ENCODE data around the gene HAL. TPM values are rescaled to one million over a fixed set of nuclear protein-coding genes. Genes with fewer than 3 reads are reported as not detected.

The HAL gene
- total and polyA plus RNA-seq, 4 donors = 62.4 to 174 (median 119) TPM

GRCh38 chr12:95967301-95967700, 28.8 kb downstream of the HAL start:
- no peaks in the 10 kb centered on the region for H3K27me3 ChIP-seq (ENCODE audit: control insufficient read depth in 4 of 4, insufficient read depth in 4 of 4, low read length in 3 of 4)
- 97% methylated on average over 2 of the region's 2 CpGs for WGBS
- no peak for TF ChIP-seq GABPA (IDR thresholded peaks at IDR 0.05 in 1 of 2, conservative IDR thresholded peaks at IDR 0.05 in 1 of 2)
- TF ChIP-seq MAX (IDR thresholded peaks at IDR 0.05) = no peak
- TF ChIP-seq RAD21 (IDR thresholded peaks at IDR 0.05) = no peak
- TF ChIP-seq TAF1 (conservative IDR thresholded peaks at IDR 0.05) = no peak
- TF ChIP-seq NR2F2 (IDR thresholded peaks at IDR 0.05) = no peak
- no peak for TF ChIP-seq HNF4G (IDR thresholded peaks at IDR 0.05)
- no peak for TF ChIP-seq EGR1 (IDR thresholded peaks at IDR 0.05; ENCODE audit: low read depth in 2 of 2)
- TF ChIP-seq FOXA1 (IDR thresholded peaks at IDR 0.05) = no peak
- no peak for TF ChIP-seq HNF4A (conservative IDR thresholded peaks at IDR 0.05)
- TF ChIP-seq, protein P1, sequence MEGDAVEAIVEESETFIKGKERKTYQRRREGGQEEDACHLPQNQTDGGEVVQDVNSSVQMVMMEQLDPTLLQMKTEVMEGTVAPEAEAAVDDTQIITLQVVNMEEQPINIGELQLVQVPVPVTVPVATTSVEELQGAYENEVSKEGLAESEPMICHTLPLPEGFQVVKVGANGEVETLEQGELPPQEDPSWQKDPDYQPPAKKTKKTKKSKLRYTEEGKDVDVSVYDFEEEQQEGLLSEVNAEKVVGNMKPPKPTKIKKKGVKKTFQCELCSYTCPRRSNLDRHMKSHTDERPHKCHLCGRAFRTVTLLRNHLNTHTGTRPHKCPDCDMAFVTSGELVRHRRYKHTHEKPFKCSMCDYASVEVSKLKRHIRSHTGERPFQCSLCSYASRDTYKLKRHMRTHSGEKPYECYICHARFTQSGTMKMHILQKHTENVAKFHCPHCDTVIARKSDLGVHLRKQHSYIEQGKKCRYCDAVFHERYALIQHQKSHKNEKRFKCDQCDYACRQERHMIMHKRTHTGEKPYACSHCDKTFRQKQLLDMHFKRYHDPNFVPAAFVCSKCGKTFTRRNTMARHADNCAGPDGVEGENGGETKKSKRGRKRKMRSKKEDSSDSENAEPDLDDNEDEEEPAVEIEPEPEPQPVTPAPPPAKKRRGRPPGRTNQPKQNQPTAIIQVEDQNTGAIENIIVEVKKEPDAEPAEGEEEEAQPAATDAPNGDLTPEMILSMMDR (IDR thresholded peaks at IDR 0.05; ENCODE audit: low read depth, low read length, missing input control) = no peak
- no peak for TF ChIP-seq SP1 (IDR thresholded peaks at IDR 0.05)
- TF ChIP-seq, protein P2, sequence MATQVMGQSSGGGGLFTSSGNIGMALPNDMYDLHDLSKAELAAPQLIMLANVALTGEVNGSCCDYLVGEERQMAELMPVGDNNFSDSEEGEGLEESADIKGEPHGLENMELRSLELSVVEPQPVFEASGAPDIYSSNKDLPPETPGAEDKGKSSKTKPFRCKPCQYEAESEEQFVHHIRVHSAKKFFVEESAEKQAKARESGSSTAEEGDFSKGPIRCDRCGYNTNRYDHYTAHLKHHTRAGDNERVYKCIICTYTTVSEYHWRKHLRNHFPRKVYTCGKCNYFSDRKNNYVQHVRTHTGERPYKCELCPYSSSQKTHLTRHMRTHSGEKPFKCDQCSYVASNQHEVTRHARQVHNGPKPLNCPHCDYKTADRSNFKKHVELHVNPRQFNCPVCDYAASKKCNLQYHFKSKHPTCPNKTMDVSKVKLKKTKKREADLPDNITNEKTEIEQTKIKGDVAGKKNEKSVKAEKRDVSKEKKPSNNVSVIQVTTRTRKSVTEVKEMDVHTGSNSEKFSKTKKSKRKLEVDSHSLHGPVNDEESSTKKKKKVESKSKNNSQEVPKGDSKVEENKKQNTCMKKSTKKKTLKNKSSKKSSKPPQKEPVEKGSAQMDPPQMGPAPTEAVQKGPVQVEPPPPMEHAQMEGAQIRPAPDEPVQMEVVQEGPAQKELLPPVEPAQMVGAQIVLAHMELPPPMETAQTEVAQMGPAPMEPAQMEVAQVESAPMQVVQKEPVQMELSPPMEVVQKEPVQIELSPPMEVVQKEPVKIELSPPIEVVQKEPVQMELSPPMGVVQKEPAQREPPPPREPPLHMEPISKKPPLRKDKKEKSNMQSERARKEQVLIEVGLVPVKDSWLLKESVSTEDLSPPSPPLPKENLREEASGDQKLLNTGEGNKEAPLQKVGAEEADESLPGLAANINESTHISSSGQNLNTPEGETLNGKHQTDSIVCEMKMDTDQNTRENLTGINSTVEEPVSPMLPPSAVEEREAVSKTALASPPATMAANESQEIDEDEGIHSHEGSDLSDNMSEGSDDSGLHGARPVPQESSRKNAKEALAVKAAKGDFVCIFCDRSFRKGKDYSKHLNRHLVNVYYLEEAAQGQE (IDR thresholded peaks at IDR 0.05) = no peak
- TF ChIP-seq FOXA2 (IDR thresholded peaks at IDR 0.05) = no peak
- no peak for TF ChIP-seq YY1 (IDR thresholded peaks at IDR 0.05)
- TF ChIP-seq RXRA (IDR thresholded peaks at IDR 0.05) = no peak
- TF ChIP-seq ZBTB33 (IDR thresholded peaks at IDR 0.05) = no peak
- H3K9me3 ChIP-seq (ENCODE audit: control insufficient read depth in 4 of 4, low read length in 3 of 4) = no peaks in the 10 kb centered on the region
- peaks cover 8 to 29% (median 18%) of the 10 kb centered on the region in 4 donors for H3K4me1 ChIP-seq (ENCODE audit: control insufficient read depth in 4 of 4, insufficient read depth in 4 of 4, low read length in 3 of 4)
- no peak overlapping the region for H3K4me3 ChIP-seq (ENCODE audit: low read depth in 1 of 3, low read length in 3 of 3)
- H3K36me3 ChIP-seq (ENCODE audit: control insufficient read depth in 4 of 4, insufficient read depth in 3 of 4, low read depth in 1 of 4, low read length in 3 of 4) = peaks cover 1 to 9% (median 8%) of the 10 kb centered on the region in 4 donors
- H3K9ac ChIP-seq (ENCODE audit: low read depth in 1 of 2, low read length in 2 of 2) = no peak overlapping the region
- no peak for DNase-seq (ENCODE audit: low spot score)
- H3K27ac ChIP-seq (ENCODE audit: low read depth in 1 of 2, low read length in 2 of 2) = peak overlapping the region; percentile 36 to 65

GRCh38 chr12:95966287-95966870, 29.8 kb downstream of the HAL start:
- no peaks in the 10 kb centered on the region for H3K27me3 ChIP-seq (ENCODE audit: control insufficient read depth in 4 of 4, insufficient read depth in 4 of 4, low read length in 3 of 4)
- no peak for DNase-seq (ENCODE audit: low spot score)
- TF ChIP-seq FOXA1 (IDR thresholded peaks at IDR 0.05) = peak; percentile 81
- TF ChIP-seq YY1 (IDR thresholded peaks at IDR 0.05) = peak; percentile 76
- no peak for TF ChIP-seq GABPA (IDR thresholded peaks at IDR 0.05 in 1 of 2, conservative IDR thresholded peaks at IDR 0.05 in 1 of 2)
- peak; percentile 96 for TF ChIP-seq FOXA2 (IDR thresholded peaks at IDR 0.05)
- peak; percentile 90 for TF ChIP-seq NR2F2 (IDR thresholded peaks at IDR 0.05)
- TF ChIP-seq, protein P2 (IDR thresholded peaks at IDR 0.05) = peak; percentile 61
- peak; percentile 92 to 96 for TF ChIP-seq HNF4A (conservative IDR thresholded peaks at IDR 0.05)
- peak in 1 of 2 donors; percentile 14 for TF ChIP-seq JUND (IDR thresholded peaks at IDR 0.05)
- TF ChIP-seq EGR1 (IDR thresholded peaks at IDR 0.05; ENCODE audit: low read depth in 2 of 2) = no peak
- TF ChIP-seq HNF4G (IDR thresholded peaks at IDR 0.05) = peak; percentile 86
- peak; percentile 78 to 81 for TF ChIP-seq RXRA (IDR thresholded peaks at IDR 0.05)
- peak; percentile 94 for TF ChIP-seq SP1 (IDR thresholded peaks at IDR 0.05)
- peak; percentile 30 for TF ChIP-seq MAX (IDR thresholded peaks at IDR 0.05)
- TF ChIP-seq RAD21 (IDR thresholded peaks at IDR 0.05) = peak in 1 of 2 donors; percentile 38
- TF ChIP-seq TAF1 (conservative IDR thresholded peaks at IDR 0.05) = no peak

More at GRCh38 chr12:95966287-95966870, 29.8 kb downstream of the HAL start:
- 32% methylated on average over 7 of the region's 7 CpGs for WGBS
- Histone ChIP-seq H3K9me3 (ENCODE audit: control insufficient read depth in 4 of 4, low read length in 3 of 4) (no peaks in the 10 kb centered on the region), H3K9ac (ENCODE audit: low read depth in 1 of 2, low read length in 2 of 2) (no peak overlapping the region), H3K4me3 (ENCODE audit: low read depth in 1 of 3, low read length in 3 of 3) (no peak overlapping the region), H3K36me3 (ENCODE audit: control insufficient read depth in 4 of 4, insufficient read depth in 3 of 4, low read depth in 1 of 4, low read length in 3 of 4) (peaks cover 1 to 14% (median 12%) of the 10 kb centered on the region in 4 donors), H3K4me1 (ENCODE audit: control insufficient read depth in 4 of 4, insufficient read depth in 4 of 4, low read length in 3 of 4) (peaks cover 8 to 26% (median 16%) of the 10 kb centered on the region in 4 donors), H3K27ac (ENCODE audit: low read depth in 1 of 2, low read length in 2 of 2) (peak overlapping the region; percentile 63 to 65)
